HCT116 (cell line): Measurements from ENCODE around the gene RPS6KA2. TPM values are rescaled to one million over a fixed set of nuclear protein-coding genes. Genes with fewer than 3 reads are reported as not detected.

ENCODE experiments used
- ATAC-seq: fragments of 200-7000 bp; cut with Tn5 transposase; 2 replicates; pipeline ENCODE4 v1.9.1; 2020; ENCODE audit warnings: mild to moderate bottlenecking, moderate library complexity
- BruUV-seq: library from RNA; stranded (reverse); fragments of 400-500 nt; replicated peaks from 2 replicates; lab custom pipeline; 2021; lab: Mats Ljungman, UMichigan
- CTCF ChIA-PET: fragments of 300-600 bp; sonication (Branson Sonifier 250); formaldehyde crosslinking; loops from one replicate; lab custom pipeline; 2021; ENCODE audit warnings: antibody characterized with exemption; lab: Charles Lee
- POLR2A ChIA-PET: fragments of 300-600, 350-600 bp; sonication (Branson Sonifier 250); formaldehyde crosslinking; loops from one replicate; lab custom pipeline; 2021; ENCODE audit warnings: antibody characterized with exemption; lab: Charles Lee
- RAD21 ChIA-PET, 2 experiments: fragments of 300-600 bp; sonication (Branson Sonifier 250); formaldehyde crosslinking; loops; one replicate each; lab custom pipeline; 2023; ENCODE audit warnings: low total read pairs in 2 of 2; ENCODE audit not compliant: uncharacterized antibody in 2 of 2, unreplicated experiment in 2 of 2, low non-redundant PET in 1 of 2; lab: Charles Lee
- DNase-seq: peaks from one replicate; pipeline ENCODE4 v3.0.0-alpha.2; 2010; ENCODE audit warnings: low read depth, low spot score
- H2AFZ ChIP-seq: fragments of 200-600 bp; shearing (Covaris generic), sonication (generic); 2 replicates; pipeline ENCODE4 v1.6.1; 2017; ENCODE audit warnings: low read depth, mixed run types, mixed read lengths, antibody characterized with exemption, low read length; ENCODE audit not compliant: poor library complexity, severe bottlenecking
- H3K27ac ChIP-seq: 2 replicates; pipeline ENCODE4 v1.5.1; 2012; ENCODE audit warnings: low read depth, low read length
- H3K27me3 ChIP-seq: fragments of 200-600 bp; sonication (generic); 2 replicates; pipeline ENCODE4 v1.6.1; 2016; ENCODE audit warnings: mixed run types, low read length, mixed read lengths; ENCODE audit not compliant: insufficient read depth
- H3K36me3 ChIP-seq, 2 experiments: fragments of 200-500 bp in 1 of 2; fragments of 200-600 bp in 1 of 2; sonication (Bioruptor generic) in 1 of 2; sonication (generic) in 1 of 2; 2 replicates each; pipeline versions ENCODE4 v1.5.1 to v1.6.1; 2014 to 2016; ENCODE audit warnings: low read length in 2 of 2, inconsistent platforms in 1 of 2, mixed read lengths in 1 of 2, mixed run types in 1 of 2; ENCODE audit not compliant: insufficient read depth in 2 of 2, control insufficient read depth in 1 of 2
- H3K4me1 ChIP-seq, 2 experiments: fragments of 200-600 bp in 1 of 2; sonication (generic) in 1 of 2; 2 replicates each; pipeline versions ENCODE4 v1.5.1 to v1.6.1; 2012 to 2017; ENCODE audit warnings: low read length in 2 of 2, inconsistent platforms in 1 of 2, mild to moderate bottlenecking in 1 of 2, mixed read lengths in 1 of 2, mixed run types in 1 of 2, moderate library complexity in 1 of 2; ENCODE audit not compliant: insufficient read depth in 2 of 2, control insufficient read depth in 1 of 2
- H3K4me2 ChIP-seq: fragments of 200-600 bp; sonication (generic); 2 replicates; pipeline ENCODE4 v1.6.1; 2017; ENCODE audit warnings: mixed run types, low read length, mixed read lengths
- H3K4me3 ChIP-seq, 2 experiments: fragments of 200-600 bp in 1 of 2; sonication (generic) in 1 of 2; replicated peaks in 1 of 2; 2 replicates each; pipeline ENCODE4 v1.5.1; 2011 to 2016; ENCODE audit warnings: low read length in 2 of 2, control low read depth in 1 of 2, low read depth in 1 of 2, mild to moderate bottlenecking in 1 of 2, mixed read lengths in 1 of 2, mixed run types in 1 of 2
- H3K79me2 ChIP-seq: fragments of 200-600 bp; sonication (generic); 2 replicates; pipeline ENCODE4 v1.6.1; 2017; ENCODE audit warnings: mild to moderate bottlenecking, mixed run types, low read length, moderate library complexity, mixed read lengths; ENCODE audit not compliant: insufficient read depth
- H3K9ac ChIP-seq: fragments of 200-600 bp; sonication (generic); 2 replicates; pipeline ENCODE4 v1.6.1; 2016; ENCODE audit warnings: low read length, mixed read lengths
- H3K9me2 ChIP-seq: fragments of 200-600 bp; sonication (generic), shearing (Covaris generic); 2 replicates; pipeline ENCODE4 v1.6.1; 2017; ENCODE audit warnings: mixed run types, mild to moderate bottlenecking, moderate library complexity; ENCODE audit not compliant: insufficient read depth
- H3K9me3 ChIP-seq, 2 experiments: fragments of 200-500 bp in 1 of 2; fragments of 200-600 bp in 1 of 2; sonication (Bioruptor generic) in 1 of 2; sonication (generic) in 1 of 2; 2 replicates each; pipeline ENCODE4 v1.6.1; 2014 to 2017; ENCODE audit warnings: low read length in 2 of 2, mixed read lengths in 2 of 2, inconsistent platforms in 1 of 2, low read depth in 1 of 2, mild to moderate bottlenecking in 1 of 2, mixed run types in 1 of 2, moderate library complexity in 1 of 2; ENCODE audit not compliant: control insufficient read depth in 1 of 2, insufficient read depth in 1 of 2
- H4K20me1 ChIP-seq: fragments of 200-600 bp; sonication (generic), shearing (Covaris generic); 2 replicates; pipeline ENCODE4 v1.6.1; 2017; ENCODE audit warnings: mixed run types, mild to moderate bottlenecking, moderate library complexity; ENCODE audit not compliant: insufficient read depth
- CBX3 ChIP-seq: IDR thresholded peaks from 2 replicates; pipeline ENCODE4 v1.6.1; 2012; ENCODE audit warnings: low read depth
- CTCF ChIP-seq, 3 experiments: fragments of 200-600 bp in 1 of 3; sonication (generic) in 1 of 3; IDR thresholded peaks in 2 of 3; conservative IDR thresholded peaks in 1 of 3; 2 replicates each; pipeline ENCODE4 v1.5.1; 2012 to 2017; ENCODE audit warnings: low read depth in 2 of 3, low read length in 2 of 3, antibody characterized with exemption in 1 of 3, borderline replicate concordance in 1 of 3, control low read depth in 1 of 3, mild to moderate bottlenecking in 1 of 3, mixed read lengths in 1 of 3, mixed run types in 1 of 3, moderate library complexity in 1 of 3; ENCODE audit not compliant: insufficient read depth in 1 of 3
- EGR1 ChIP-seq: IDR thresholded peaks from 2 replicates; pipeline ENCODE4 v1.6.1; 2012; ENCODE audit warnings: low read depth
- EZH2 ChIP-seq: fragments of 200-600 bp; sonication (generic); IDR thresholded peaks from 2 replicates; pipeline ENCODE4 v1.6.1; 2017; ENCODE audit warnings: antibody characterized with exemption, mixed run types
- EZH2phosphoT487 ChIP-seq: fragments of 200-600 bp; IDR thresholded peaks from 2 replicates; pipeline ENCODE4 v1.6.1; 2018; ENCODE audit warnings: antibody characterized with exemption, borderline replicate concordance
- JUND ChIP-seq: IDR thresholded peaks from 2 replicates; pipeline ENCODE4 v1.6.1; 2012
- MAX ChIP-seq: IDR thresholded peaks from 2 replicates; pipeline ENCODE4 v1.6.1; 2012
- POLR2A ChIP-seq: IDR thresholded peaks from 2 replicates; pipeline ENCODE4 v1.7.0; 2011; ENCODE audit warnings: borderline replicate concordance; ENCODE audit not compliant: insufficient read depth, insufficient read length; ENCODE audit errors: extremely low read depth
- POLR2AphosphoS5 ChIP-seq: IDR thresholded peaks from 2 replicates; pipeline ENCODE4 v1.6.1; 2011; ENCODE audit warnings: mild to moderate bottlenecking, low read depth, low read length, moderate library complexity
- RAD21 ChIP-seq: IDR thresholded peaks from 2 replicates; pipeline ENCODE4 v1.6.1; 2012; ENCODE audit warnings: low read depth, mild to moderate bottlenecking
- SIN3A ChIP-seq: IDR thresholded peaks from 2 replicates; pipeline ENCODE4 v1.6.1; 2012; ENCODE audit warnings: low read depth
- TCF7L2 ChIP-seq: IDR thresholded peaks from 2 replicates; pipeline ENCODE4 v1.7.0; 2011; ENCODE audit warnings: borderline replicate concordance, inconsistent platforms; ENCODE audit not compliant: insufficient read depth, insufficient read length; ENCODE audit errors: extremely low read depth
- ZFX ChIP-seq: fragments of 450-650 bp; IDR thresholded peaks from 2 replicates; pipeline ENCODE4 v1.6.1; 2017
- ZNF274 ChIP-seq: fragments of 200-500 bp; sonication (Bioruptor generic); IDR thresholded peaks from 2 replicates; pipeline ENCODE4 v1.6.1; 2014; ENCODE audit warnings: mild to moderate bottlenecking, low read depth, low read length, inconsistent platforms
- intact Hi-C: fragments of 100-400 bp; cut with micrococcal nuclease; formaldehyde crosslinking; loops from 2 replicates; pipeline ENCODE4 v1.10.0; 2022
- total RNA-seq: library from RNA; stranded (reverse); gene quantifications from one replicate; pipeline ENCODE4 v1.2.1, GENCODE V29; 2021; ENCODE audit not compliant: unreplicated experiment
- TF ChIP-seq, protein P1 (sequence below): IDR thresholded peaks from 2 replicates; pipeline ENCODE4 v1.6.1; 2012

The RPS6KA2 gene
- total RNA-seq, 1 experiment from 2014 or later, result 8.5 TPM

GRCh38 chr6:166462461-166463135 is 164.5 kb downstream of the RPS6KA2 start:
- Histone ChIP-seq H3K36me3 (no peaks in the 10 kb centered on the region), H3K27ac (no peak overlapping the region), H2AFZ (no peak overlapping the region), H3K79me2 (no peaks in the 10 kb centered on the region), H3K9me3 (no peaks in the 10 kb centered on the region), H3K4me3 (no peak overlapping the region), H4K20me1 (no peaks in the 10 kb centered on the region), H3K9me2 (no peaks in the 10 kb centered on the region), H3K27me3 (no peaks in the 10 kb centered on the region), H3K4me2 (no peak overlapping the region), H3K4me1 (no peaks in the 10 kb centered on the region), H3K9ac (no peak overlapping the region)
- BruUV-seq, result no TSS peak
- intact Hi-C loops, result no loop called here
- ChIA-PET CTCF (no interaction called here), RAD21 (no interaction called here), POLR2A (no interaction called here)
- TF ChIP-seq POLR2A, result no peak
- TF ChIP-seq, protein P1, sequence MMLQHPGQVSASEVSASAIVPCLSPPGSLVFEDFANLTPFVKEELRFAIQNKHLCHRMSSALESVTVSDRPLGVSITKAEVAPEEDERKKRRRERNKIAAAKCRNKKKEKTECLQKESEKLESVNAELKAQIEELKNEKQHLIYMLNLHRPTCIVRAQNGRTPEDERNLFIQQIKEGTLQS, result no peak
- no peak for TF ChIP-seq TCF7L2
- no peak for TF ChIP-seq EZH2phosphoT487
- TF ChIP-seq RAD21, result no peak
- no peak for TF ChIP-seq SIN3A
- no peak for TF ChIP-seq EGR1
- DNase-seq (no peak), ATAC-seq (no peak)

GRCh38 chr6:166461821-166462460 is 165.1 kb downstream of the RPS6KA2 start:
- Histone ChIP-seq H3K9me3 (no peaks in the 10 kb centered on the region), H3K36me3 (no peaks in the 10 kb centered on the region), H3K27ac (no peak overlapping the region), H2AFZ (no peak overlapping the region), H3K9me2 (no peaks in the 10 kb centered on the region), H3K4me1 (no peaks in the 10 kb centered on the region), H3K27me3 (no peaks in the 10 kb centered on the region), H3K9ac (no peak overlapping the region), H3K79me2 (no peaks in the 10 kb centered on the region), H3K4me2 (no peak overlapping the region), H4K20me1 (no peaks in the 10 kb centered on the region), H3K4me3 (no peak overlapping the region)
- no peak for TF ChIP-seq ZFX
- TF ChIP-seq POLR2A, result no peak
- TF ChIP-seq, protein P1, result no peak
- TF ChIP-seq ZNF274, result no peak
- TF ChIP-seq JUND, result no peak
- no peak for TF ChIP-seq CBX3
- no peak for TF ChIP-seq POLR2AphosphoS5
- TF ChIP-seq CTCF (IDR thresholded peaks at IDR 0.05 in 2 of 3, conservative IDR thresholded peaks at IDR 0.05 in 1 of 3; ENCODE audit: borderline replicate concordance in 1 of 3, insufficient read depth in 1 of 3, low read depth in 2 of 3, low read length in 2 of 3), result no peak
- TF ChIP-seq EZH2, result no peak
- no peak for TF ChIP-seq MAX
- TF ChIP-seq TCF7L2, result no peak
- no peak for TF ChIP-seq EZH2phosphoT487
- intact Hi-C loops, result no loop called here
- ChIA-PET CTCF (no interaction called here), POLR2A (no interaction called here), RAD21 (no interaction called here)
- DNase-seq, result no peak
- BruUV-seq, result no TSS peak
- ATAC-seq, result no peak
